ENCODE data around the gene MCM5. TPM values are rescaled to one million over a fixed set of nuclear protein-coding genes. Genes with fewer than 3 reads are reported as not detected.
A peak's percentile ranks its signal among the peaks of the same experiment; 100 is the strongest.

The MCM5 gene
- total RNA-seq, 3 donors from 2014 or later (not counting 1 experiment from before 2014, with no cell fraction given): 59.3 to 73.8 (median 61.5) TPM

- WGBS (ENCODE audit: insufficient coverage): 80% methylated on average over 3 of the region's 3 CpGs
- Histone ChIP-seq H3K27ac (ENCODE audit: low read length) (no peak overlapping the region), H3K36me3 (ENCODE audit: control insufficient read depth, insufficient read depth, low read length) (no peaks in the 10 kb centered on the region), H3K9me3 (ENCODE audit: control insufficient read depth, insufficient read depth, low read length) (no peaks in the 10 kb centered on the region), H3K4me3 (ENCODE audit: low read length) (no peak overlapping the region), H3K27me3 (ENCODE audit: control insufficient read depth, insufficient read depth, low read length) (no peaks in the 10 kb centered on the region), H3K4me1 (ENCODE audit: control insufficient read depth, insufficient read depth, low read length) (peaks cover 34% of the 10 kb centered on the region)
- Mint-ChIP-seq H3K36me3 (no peaks in the 10 kb centered on the region), H3K4me1 (peaks cover 25 to 34% of the 10 kb centered on the region in 2 donors), H3K9me3 (no peaks in the 10 kb centered on the region), H3K4me3 (no peak overlapping the region), H3K27me3 (ENCODE audit: low read depth in 2 of 2) (no peaks in the 10 kb centered on the region), H3K27ac (no peak overlapping the region)
- TF ChIP-seq CTCF (IDR thresholded peaks at IDR 0.05): no peak
- intact Hi-C loops (cut with micrococcal nuclease): no loop called here
- no peak for DNase-seq
- no peak for ATAC-seq
These were observed 21.3 kb upstream of the MCM5 start for GRCh38 chr22:35378621-35379020.

- H3K27me3 ChIP-seq (ENCODE audit: control insufficient read depth, insufficient read depth, low read length): no peaks in the 10 kb centered on the region
- peak overlapping the region in 1 of 2 donors; percentile 74 for H3K27ac Mint-ChIP-seq
- H3K27me3 Mint-ChIP-seq (ENCODE audit: low read depth in 2 of 2): no peaks in the 10 kb centered on the region
- H3K4me1 ChIP-seq (ENCODE audit: control insufficient read depth, insufficient read depth, low read length): peaks cover 34% of the 10 kb centered on the region
- H3K4me3 ChIP-seq (ENCODE audit: low read length): no peak overlapping the region
- intact Hi-C loops (cut with micrococcal nuclease): no loop called here
- H3K4me1 Mint-ChIP-seq: peaks cover 25 to 34% of the 10 kb centered on the region in 2 donors
- no peak for DNase-seq
- no peaks in the 10 kb centered on the region for H3K9me3 Mint-ChIP-seq
- H3K27ac ChIP-seq (ENCODE audit: low read length): no peak overlapping the region
- H3K36me3 ChIP-seq (ENCODE audit: control insufficient read depth, insufficient read depth, low read length): no peaks in the 10 kb centered on the region
- no peak for ATAC-seq
- no peaks in the 10 kb centered on the region for H3K36me3 Mint-ChIP-seq
- WGBS (ENCODE audit: insufficient coverage): 86% methylated on average over 10 of the region's 10 CpGs
- H3K4me3 Mint-ChIP-seq: no peak overlapping the region
- no peak for TF ChIP-seq CTCF (IDR thresholded peaks at IDR 0.05)
- no peaks in the 10 kb centered on the region for H3K9me3 ChIP-seq (ENCODE audit: control insufficient read depth, insufficient read depth, low read length)
These were observed 20.6 kb upstream of the MCM5 start for GRCh38 chr22:35379146-35379993.

GRCh38 chr22:35380013-35380412, 19.9 kb upstream of the MCM5 start:
- H3K4me1 Mint-ChIP-seq: peaks cover 25 to 34% of the 10 kb centered on the region in 2 donors
- no peak for TF ChIP-seq CTCF (IDR thresholded peaks at IDR 0.05)
- H3K4me1 ChIP-seq (ENCODE audit: control insufficient read depth, insufficient read depth, low read length): peaks cover 34% of the 10 kb centered on the region

More at GRCh38 chr22:35380013-35380412, 19.9 kb upstream of the MCM5 start:
- DNase-seq: no peak
- Mint-ChIP-seq H3K36me3 (no peaks in the 10 kb centered on the region), H3K27me3 (ENCODE audit: low read depth in 2 of 2) (no peaks in the 10 kb centered on the region), H3K4me3 (peak overlapping the region; percentile 86), H3K9me3 (no peaks in the 10 kb centered on the region), H3K27ac (peak overlapping the region; percentile 70 to 74)
- intact Hi-C loops (cut with micrococcal nuclease): loop anchor here (10.0 kb wide), 1 partner anchor 75 kb away; no protein-coding TSS in a partner anchor
- no peak overlapping the region for H3K27ac ChIP-seq (ENCODE audit: low read length)
- 96% methylated on average over 6 of the region's 6 CpGs for WGBS (ENCODE audit: insufficient coverage)
- H3K36me3 ChIP-seq (ENCODE audit: control insufficient read depth, insufficient read depth, low read length): no peaks in the 10 kb centered on the region
- ATAC-seq: no peak
- H3K9me3 ChIP-seq (ENCODE audit: control insufficient read depth, insufficient read depth, low read length): no peaks in the 10 kb centered on the region
- H3K4me3 ChIP-seq (ENCODE audit: low read length): no peak overlapping the region
- no peaks in the 10 kb centered on the region for H3K27me3 ChIP-seq (ENCODE audit: control insufficient read depth, insufficient read depth, low read length)
